ENCODE measurements around the gene CELF1.
"Not testable (repeated sequence)": the region's sequence is repeated elsewhere in the genome, so short reads cannot be mapped to it uniquely, and the experiment has no call there.

GRCh38 chr11:47564366-47564765 lies 11.4 kb upstream of the CELF1 start:
- TF ChIP-seq, protein P1, sequence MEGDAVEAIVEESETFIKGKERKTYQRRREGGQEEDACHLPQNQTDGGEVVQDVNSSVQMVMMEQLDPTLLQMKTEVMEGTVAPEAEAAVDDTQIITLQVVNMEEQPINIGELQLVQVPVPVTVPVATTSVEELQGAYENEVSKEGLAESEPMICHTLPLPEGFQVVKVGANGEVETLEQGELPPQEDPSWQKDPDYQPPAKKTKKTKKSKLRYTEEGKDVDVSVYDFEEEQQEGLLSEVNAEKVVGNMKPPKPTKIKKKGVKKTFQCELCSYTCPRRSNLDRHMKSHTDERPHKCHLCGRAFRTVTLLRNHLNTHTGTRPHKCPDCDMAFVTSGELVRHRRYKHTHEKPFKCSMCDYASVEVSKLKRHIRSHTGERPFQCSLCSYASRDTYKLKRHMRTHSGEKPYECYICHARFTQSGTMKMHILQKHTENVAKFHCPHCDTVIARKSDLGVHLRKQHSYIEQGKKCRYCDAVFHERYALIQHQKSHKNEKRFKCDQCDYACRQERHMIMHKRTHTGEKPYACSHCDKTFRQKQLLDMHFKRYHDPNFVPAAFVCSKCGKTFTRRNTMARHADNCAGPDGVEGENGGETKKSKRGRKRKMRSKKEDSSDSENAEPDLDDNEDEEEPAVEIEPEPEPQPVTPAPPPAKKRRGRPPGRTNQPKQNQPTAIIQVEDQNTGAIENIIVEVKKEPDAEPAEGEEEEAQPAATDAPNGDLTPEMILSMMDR (IDR thresholded peaks at IDR 0.05) = not testable (repeated sequence)
- TF ChIP-seq POLR2A (IDR thresholded peaks at IDR 0.05) = not testable (repeated sequence)
